Hematopoietic multipotent progenitor cell (in vitro differentiated cells): ENCODE measurements around the gene PCNT. TPM values are rescaled to one million over a fixed set of nuclear protein-coding genes. Genes with fewer than 3 reads are reported as not detected.

Source experiments
- DNase-seq, 3 donors: peaks; one replicate each; pipeline ENCODE4 v3.0.0-alpha.2; 2011 to 2015; ENCODE audit warnings: low read depth in 2 of 3, low spot score in 2 of 3
- total RNA-seq: library from RNA; depleted of rRNA; stranded (reverse); fragments of >200 nt; gene quantifications from one replicate; pipeline ENCODE4 v1.2.3, GENCODE V29; 2012

The PCNT gene
- total RNA-seq, 1 donor = 36.9 TPM

- DNase-seq = no peak
Observed at GRCh38 chr21:46375560-46376230, 51.7 kb downstream of the PCNT start.

GRCh38 chr21:46376231-46376628 lies 52.3 kb downstream of the PCNT start:
- no peak for DNase-seq

DNA sequence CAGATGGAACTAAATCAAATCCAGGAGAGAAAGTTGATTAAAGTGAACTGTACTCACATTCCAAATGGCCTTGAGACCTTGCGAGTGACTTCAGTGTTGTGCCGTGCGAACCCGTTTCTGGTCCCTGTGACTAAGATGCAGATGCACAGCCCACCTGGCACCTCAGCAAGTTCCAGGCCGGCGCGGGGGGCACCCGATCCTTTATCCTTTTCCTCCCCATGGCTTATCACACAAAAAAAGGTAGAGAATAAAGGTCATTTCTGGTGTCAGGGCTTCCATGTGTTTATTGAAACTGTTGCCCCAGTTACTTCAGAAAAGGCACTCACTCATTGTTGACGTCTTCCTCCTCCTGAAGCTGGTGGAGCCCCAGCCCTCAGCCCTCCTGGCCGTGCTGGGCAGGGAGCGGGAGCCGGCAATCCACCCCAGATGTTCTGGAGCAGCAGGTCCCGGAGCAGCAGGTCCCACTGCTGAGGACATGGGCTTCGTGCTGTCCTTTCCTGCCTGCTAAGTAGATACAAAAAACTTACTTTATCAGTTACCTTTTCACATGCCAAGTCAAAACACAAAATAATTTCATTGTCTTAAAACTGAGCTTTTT lies 53.0 kb downstream of the PCNT start:
- no peak for DNase-seq

DNA sequence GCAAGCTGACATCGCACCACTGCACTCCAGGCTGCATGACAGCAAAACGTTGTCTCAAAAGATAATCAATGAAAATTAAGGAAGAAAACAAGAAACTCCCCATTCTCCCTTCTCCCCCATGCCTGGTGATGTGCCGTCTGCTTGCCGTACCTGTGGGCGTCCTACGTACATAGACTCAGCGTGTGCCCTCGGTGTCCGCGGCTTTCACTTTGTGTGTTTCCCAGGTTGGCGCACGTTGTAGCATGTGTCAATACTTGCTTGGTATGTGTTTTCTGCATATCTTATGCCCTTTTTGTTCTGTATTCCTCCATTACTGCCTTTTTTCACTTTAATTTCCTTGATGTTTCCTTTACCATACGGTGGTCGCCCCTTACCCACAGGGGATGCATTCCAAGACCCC lies 53.8 kb downstream of the PCNT start:
- no peak for DNase-seq

GRCh38 chr21:46379105-46379504 lies 55.1 kb downstream of the PCNT start:
- no peak for DNase-seq

- no peak for DNase-seq
Observed at GRCh38 chr21:46379691-46380090, 55.7 kb downstream of the PCNT start.

GRCh38 chr21:46381541-46381940 lies 57.6 kb downstream of the PCNT start:
- no peak for DNase-seq

- DNase-seq = no peak
Observed at GRCh38 chr21:46384556-46384955, 60.6 kb downstream of the PCNT start.

DNA sequence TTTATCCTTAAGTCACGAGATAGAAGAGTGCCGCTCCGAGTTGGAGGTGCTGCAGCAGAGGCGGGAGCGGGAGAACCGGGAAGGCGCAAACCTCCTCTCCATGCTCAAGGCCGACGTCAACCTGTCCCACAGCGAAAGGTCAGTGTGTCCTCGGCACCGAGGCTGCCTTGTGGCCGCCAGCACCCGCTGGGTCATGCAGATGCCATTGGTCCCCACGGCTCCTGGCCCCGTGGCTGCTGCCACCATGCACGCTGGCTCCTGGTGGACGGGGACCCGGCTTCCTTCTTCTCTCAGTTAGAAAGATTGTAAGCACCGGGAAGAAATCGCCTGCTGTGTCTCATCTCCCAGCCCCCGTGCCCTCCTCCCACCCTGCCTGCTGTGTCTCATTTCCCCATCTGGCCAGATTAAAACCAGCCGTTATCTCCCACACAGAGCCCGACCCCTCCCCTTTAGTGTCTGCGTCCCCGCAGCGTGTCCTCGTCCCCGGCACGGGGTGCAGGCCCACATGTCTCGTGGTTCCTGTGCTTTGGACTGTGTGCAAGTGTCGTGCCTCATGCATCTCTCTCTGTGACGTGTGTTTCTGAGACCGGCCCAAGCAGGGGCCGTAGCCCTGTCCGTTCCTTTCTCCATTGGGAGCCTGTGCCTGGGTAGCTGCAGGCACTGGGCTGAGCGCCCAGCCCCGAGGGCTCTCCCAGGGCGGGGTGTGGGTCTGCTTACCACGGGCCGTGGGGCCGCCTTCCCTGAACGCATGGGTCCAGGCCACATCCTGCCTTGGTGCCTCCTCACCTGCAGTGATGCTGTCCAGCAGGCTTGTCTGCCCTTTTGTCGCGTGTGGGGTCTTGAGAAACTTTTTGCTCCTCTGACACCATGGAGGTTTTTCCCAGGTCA lies 62.1 kb downstream of the PCNT start:
- DNase-seq = no peak

DNA sequence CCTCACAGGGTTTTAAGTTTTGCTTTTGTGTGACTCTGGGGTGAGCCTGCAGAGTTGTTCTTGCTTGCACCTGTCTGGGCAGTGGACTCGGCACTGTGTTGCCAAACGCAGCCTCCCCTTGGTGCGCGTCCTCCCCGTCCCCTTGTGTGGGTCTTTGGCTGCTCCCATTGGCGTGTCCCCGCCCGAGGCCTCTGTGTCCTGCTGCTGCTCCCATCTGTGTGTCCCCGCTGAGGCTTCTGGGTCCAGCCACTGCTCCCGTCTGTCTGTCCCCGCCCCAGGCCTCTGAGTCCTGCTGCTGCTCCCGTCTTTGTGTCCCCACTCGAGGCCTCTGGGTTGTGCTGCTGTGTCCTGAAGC lies 62.8 kb downstream of the PCNT start:
- no peak for DNase-seq

GRCh38 chr21:46388206-46388880 lies 64.4 kb downstream of the PCNT start:
- DNase-seq = no peak

DNA sequence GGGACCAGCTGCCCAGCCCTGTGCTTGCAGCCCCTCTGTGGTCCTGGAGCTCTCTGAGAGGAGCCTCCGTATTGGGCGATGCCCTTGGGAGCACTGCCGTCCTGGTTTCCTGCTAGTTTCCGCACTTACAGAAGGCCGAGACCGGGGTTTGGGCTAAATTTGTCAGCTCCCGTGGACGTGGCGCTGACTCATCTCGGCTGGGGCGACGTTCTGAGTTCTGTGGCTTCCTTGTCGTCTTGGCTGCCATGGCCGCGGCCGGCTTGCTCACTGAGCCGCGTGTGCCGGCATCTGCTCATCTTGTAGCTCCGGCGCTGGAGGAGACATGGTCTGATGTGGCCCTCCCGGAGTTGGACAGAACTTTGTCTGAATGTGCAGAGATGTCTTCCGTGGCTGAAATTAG lies 64.9 kb downstream of the PCNT start:
- no peak for DNase-seq

- no peak for DNase-seq
Observed at GRCh38 chr21:46390603-46391545, 66.9 kb downstream of the PCNT start.

DNA sequence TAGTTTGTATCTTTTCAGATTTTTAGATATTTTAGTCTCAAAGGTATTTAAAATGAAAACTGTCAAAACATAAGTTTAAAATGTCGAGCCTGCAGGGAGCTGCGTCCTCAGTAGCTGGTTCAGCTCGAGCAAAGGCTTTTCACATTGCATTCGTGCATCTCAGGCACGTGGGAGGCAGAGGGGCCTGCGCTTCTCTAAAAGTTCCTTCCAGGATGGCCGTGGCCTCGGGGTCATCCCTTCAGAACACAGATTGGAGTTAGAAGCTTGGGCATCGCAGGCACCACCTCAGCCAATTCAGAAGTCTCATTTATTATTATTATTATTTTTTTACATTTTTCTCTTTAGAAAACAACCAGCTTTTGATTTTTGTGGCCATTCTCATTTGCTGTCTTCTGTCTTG lies 67.8 kb downstream of the PCNT start:
- DNase-seq = no peak

DNA sequence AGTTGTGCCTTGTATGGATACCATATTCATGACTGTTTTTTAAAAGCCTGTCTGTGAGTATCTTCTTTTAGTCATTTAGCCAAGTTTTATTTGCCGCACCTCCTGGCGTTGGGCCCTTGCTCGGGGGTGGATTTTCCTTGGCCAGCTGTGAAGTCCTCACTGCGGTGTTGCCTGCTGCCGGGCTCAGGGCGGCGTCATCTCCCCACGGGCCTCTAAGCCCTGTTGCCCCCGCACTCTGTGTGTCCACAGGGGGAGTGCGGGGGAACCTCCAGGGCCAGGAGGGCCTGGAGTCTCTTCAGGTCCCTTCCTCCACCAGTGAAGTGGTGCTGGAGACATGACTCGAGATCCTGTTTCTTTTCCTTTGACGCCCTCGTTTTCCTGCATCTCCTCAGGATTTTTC lies 69.0 kb downstream of the PCNT start:
- DNase-seq = no peak

GRCh38 chr21:46393451-46393940 lies 69.5 kb downstream of the PCNT start:
- DNase-seq = no peak

- DNase-seq = no peak
Observed at GRCh38 chr21:46393941-46394594, 70.1 kb downstream of the PCNT start.

DNA sequence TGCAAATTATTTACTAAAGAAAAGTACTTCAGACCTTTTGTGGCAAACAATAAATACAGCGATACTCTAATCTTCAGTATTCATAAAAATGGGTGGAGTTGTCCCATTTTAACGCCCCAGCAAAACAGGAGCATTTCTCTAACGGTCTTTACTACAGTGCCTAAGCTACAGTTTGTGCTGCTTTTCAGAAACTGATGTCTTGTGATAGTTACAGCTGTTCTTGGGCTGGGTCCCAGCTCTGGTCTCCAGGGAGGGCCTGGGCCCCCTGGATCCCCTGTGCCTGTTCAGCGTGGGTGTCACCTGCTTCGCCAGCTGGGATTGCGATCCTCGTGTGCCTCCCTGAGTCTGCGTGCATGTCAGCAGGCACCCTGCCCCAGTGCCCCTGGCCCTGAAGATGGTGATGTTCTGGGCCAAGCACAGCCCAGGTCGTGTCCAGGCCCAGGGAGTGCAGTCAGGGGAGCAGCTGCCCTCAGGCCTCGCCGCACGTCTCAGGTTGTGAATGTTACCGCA lies 70.7 kb downstream of the PCNT start:
- no peak for DNase-seq

DNA sequence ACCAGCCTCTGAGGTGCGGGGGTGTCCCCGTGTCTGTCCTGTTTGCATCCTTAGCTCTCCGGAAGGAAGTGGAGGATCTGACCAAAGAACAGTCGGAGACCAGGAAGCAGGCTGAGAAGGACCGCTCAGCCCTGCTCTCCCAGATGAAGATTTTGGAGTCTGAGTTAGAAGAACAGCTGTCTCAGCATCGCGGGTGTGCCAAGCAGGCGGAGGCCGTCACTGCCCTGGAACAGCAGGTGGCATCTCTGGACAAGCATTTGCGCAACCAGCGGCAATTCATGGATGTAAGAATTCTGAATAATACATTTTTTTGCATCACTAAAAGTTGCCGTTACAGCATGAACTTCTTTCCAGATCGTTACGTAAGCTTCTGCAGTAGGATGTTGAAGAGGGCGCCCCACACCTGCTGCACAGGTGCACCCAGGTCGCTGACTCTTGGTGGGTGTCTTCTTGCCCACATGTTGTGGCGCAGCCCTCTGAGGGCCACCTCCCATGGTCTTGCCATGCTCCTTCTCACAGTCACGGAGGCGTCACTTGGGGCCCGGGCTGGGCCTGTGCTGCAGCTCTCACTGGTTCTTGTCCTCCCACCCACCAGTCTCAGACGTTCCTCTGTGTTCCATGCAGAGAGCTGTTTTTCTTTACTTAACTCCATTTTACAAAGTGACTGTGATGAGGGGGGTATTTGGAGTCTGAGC lies 73.4 kb downstream of the PCNT start:
- no peak for DNase-seq
